Mesothelial cell of epicardium (in vitro differentiated cells): ENCODE data around the gene ZNF593. TPM values are rescaled to one million over a fixed set of nuclear protein-coding genes. Genes with fewer than 3 reads are reported as not detected.

Source experiments
- DNase-seq, 2 experiments: peaks; one replicate each; pipeline ENCODE4 v3.0.0; 2021; ENCODE audit warnings: low spot score in 2 of 2; ENCODE audit not compliant: unreplicated experiment in 2 of 2
- H3K27ac Mint-ChIP-seq: 2 replicates; pipeline ENCODE4 v1.8.0; 2021; ENCODE audit warnings: mixed read lengths
- H3K27me3 Mint-ChIP-seq: 2 replicates; pipeline ENCODE4 v1.8.0; 2021; ENCODE audit warnings: low read depth, mixed read lengths
- H3K36me3 Mint-ChIP-seq: 2 replicates; pipeline ENCODE4 v1.8.0; 2021; ENCODE audit warnings: mixed read lengths
- H3K4me1 Mint-ChIP-seq: 2 replicates; pipeline ENCODE4 v1.8.0; 2021; ENCODE audit warnings: mixed read lengths
- H3K4me3 Mint-ChIP-seq: 2 replicates; pipeline ENCODE4 v1.8.0; 2021; ENCODE audit warnings: mild to moderate bottlenecking, moderate library complexity, mixed read lengths
- H3K9me3 Mint-ChIP-seq: 2 replicates; pipeline ENCODE4 v1.8.0; 2021; ENCODE audit warnings: mixed read lengths
- total RNA-seq: library from RNA; stranded (reverse); gene quantifications from 3 replicates; pipeline ENCODE4 v1.2.1, GENCODE V29; 2021
- TF ChIP-seq, protein P1 (sequence below): fragments of 200-600 bp; sonication (generic); IDR thresholded peaks from one replicate; pipeline ENCODE4 v1.5.0; 2021; ENCODE audit warnings: antibody characterized with exemption; ENCODE audit not compliant: unreplicated experiment

The ZNF593 gene
- total RNA-seq, 1 donor from 2014 or later: 28.7 TPM

DNA sequence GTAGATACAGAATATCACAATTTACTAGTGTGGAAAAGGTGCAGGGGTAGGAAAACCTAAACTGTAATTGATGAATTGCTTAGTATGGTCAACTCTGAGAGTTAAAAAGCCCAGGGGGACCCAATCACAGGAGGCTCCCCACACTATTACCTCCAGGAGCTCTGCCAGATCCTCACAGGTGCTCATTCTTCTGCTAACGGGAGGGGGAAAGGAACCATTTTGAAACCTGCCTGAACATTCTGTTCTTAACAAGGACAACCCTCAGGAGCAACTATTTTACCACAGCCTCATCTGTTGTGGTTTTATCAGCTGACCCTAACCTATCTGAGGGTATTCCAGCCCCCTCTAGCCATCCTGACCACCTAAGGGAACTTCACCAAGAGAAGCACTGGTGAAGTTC, 39.0 kb upstream of the ZNF593 start:
- H3K9me3 Mint-ChIP-seq: peaks cover 13% of the 10 kb centered on the region
- H3K27ac Mint-ChIP-seq: no peak overlapping the region
- no peak for DNase-seq
- H3K4me1 Mint-ChIP-seq: peaks cover 21% of the 10 kb centered on the region
- TF ChIP-seq, protein P1, sequence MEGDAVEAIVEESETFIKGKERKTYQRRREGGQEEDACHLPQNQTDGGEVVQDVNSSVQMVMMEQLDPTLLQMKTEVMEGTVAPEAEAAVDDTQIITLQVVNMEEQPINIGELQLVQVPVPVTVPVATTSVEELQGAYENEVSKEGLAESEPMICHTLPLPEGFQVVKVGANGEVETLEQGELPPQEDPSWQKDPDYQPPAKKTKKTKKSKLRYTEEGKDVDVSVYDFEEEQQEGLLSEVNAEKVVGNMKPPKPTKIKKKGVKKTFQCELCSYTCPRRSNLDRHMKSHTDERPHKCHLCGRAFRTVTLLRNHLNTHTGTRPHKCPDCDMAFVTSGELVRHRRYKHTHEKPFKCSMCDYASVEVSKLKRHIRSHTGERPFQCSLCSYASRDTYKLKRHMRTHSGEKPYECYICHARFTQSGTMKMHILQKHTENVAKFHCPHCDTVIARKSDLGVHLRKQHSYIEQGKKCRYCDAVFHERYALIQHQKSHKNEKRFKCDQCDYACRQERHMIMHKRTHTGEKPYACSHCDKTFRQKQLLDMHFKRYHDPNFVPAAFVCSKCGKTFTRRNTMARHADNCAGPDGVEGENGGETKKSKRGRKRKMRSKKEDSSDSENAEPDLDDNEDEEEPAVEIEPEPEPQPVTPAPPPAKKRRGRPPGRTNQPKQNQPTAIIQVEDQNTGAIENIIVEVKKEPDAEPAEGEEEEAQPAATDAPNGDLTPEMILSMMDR: no peak
- H3K4me3 Mint-ChIP-seq: no peak overlapping the region
- peaks cover 2% of the 10 kb centered on the region for H3K36me3 Mint-ChIP-seq
- no peaks in the 10 kb centered on the region for H3K27me3 Mint-ChIP-seq

DNA sequence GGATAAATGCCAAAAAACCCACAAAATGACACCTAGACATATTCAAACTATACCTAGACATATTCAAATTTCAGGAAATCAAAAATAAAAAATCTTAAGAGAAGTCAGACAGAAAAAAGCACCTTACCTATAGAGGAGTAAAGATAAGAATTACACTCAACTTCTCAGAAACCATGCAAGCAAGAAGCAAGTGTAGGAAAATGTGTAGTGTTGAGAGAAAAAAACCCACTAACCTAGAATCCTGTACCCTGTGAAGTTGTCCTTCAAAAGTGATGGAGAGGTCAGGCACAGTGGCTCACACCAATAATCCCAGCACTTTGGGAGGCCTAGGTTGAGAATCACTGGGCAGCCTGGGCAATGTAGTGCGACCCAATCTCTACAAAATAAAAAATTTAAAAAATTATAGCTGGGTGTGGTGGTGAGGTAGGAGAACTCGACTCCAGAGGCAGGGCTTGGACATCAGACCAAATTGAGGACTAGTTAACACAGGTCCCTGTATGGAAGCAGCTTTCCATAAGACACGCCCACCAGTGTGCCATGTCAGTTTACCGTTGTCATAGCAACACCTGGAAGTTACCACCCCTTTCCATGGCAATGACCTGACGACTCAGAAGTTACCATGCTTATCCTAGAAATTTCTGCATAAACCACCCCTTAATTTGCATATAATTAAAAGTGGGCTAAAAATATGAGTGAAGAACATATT, 37.4 kb upstream of the ZNF593 start:
- peaks cover 2% of the 10 kb centered on the region for H3K36me3 Mint-ChIP-seq
- H3K4me3 Mint-ChIP-seq: no peak overlapping the region
- no peak overlapping the region for H3K27ac Mint-ChIP-seq
- TF ChIP-seq, protein P1: no peak
- no peaks in the 10 kb centered on the region for H3K27me3 Mint-ChIP-seq
- DNase-seq: no peak
- peaks cover 13% of the 10 kb centered on the region for H3K9me3 Mint-ChIP-seq
- H3K4me1 Mint-ChIP-seq: peaks cover 12% of the 10 kb centered on the region

DNA sequence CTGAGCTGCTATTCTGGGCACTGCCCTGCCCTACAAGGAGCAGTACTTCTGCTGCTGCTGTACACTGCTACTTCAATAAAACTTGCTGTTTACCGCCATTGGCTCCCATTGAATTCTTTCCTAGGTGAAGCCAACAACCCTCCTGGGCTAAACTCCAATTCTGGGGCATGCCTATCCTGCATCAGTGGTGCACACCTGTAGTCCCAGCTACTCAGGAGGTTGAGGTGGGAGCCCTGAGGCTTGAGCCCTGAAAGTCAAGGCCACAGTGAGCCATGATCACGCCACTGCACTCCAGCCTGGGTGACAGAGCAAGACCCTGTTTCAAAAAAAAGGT, 36.9 kb upstream of the ZNF593 start:
- DNase-seq: no peak
- Mint-ChIP-seq H3K36me3 (peaks cover 2% of the 10 kb centered on the region), H3K27ac (no peak overlapping the region), H3K27me3 (no peaks in the 10 kb centered on the region), H3K4me1 (peaks cover 7% of the 10 kb centered on the region), H3K4me3 (no peak overlapping the region), H3K9me3 (peaks cover 13% of the 10 kb centered on the region)
- TF ChIP-seq, protein P1: no peak

DNA sequence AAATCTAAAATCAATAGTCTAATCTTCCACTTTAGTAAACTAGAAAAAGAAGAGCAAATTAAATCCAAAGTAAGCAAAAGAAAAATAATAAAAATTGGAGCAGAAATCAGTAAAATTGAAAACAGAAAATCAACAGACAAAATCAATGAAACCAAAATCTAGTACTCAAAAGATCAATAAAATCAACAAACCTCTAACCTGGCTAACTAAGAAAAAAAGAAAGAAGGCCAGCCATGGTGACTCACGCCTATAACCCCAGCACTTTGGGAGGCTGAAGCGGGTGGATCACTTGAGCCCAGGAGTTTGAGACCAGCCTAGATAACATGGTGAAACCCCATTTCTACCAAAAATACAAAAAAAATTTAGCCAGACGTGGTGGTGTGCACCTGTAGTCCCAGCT, 35.2 kb upstream of the ZNF593 start:
- Mint-ChIP-seq H3K9me3 (peaks cover 13% of the 10 kb centered on the region), H3K4me1 (no peaks in the 10 kb centered on the region), H3K36me3 (peaks cover 2% of the 10 kb centered on the region), H3K27ac (no peak overlapping the region), H3K4me3 (no peak overlapping the region), H3K27me3 (no peaks in the 10 kb centered on the region)
- no peak for DNase-seq
- TF ChIP-seq, protein P1: no peak

DNA sequence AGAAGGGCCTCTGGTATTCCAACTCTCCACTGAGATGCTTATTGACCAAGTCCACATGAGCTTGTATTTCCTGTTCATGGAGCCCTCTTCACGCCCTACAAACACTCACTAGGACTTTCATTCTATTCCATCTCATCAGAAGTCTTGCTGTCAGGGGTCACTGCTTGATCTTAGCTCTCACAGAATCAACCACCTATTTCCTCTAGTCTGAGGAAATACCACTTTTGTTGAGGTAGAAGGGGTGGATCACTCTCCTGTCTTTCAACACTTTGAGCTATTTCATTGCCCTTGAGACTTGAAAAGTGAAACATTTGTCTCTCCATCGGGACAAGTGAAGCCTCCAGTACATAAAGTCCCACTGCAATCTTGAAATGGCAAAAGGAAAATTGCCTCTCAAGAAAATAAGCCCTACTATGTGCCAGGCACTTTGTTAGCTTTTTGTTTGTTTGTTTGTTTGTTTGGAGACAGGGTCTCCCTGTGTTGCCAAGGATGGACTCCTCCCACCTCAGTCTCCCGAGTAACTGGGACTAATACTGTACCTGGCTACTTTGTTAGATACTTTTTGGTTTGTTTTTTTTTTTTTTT, 30.6 kb upstream of the ZNF593 start:
- peaks cover 2% of the 10 kb centered on the region for H3K36me3 Mint-ChIP-seq

More for the DNA sequence above, 30.6 kb upstream of the ZNF593 start:
- H3K27ac Mint-ChIP-seq: no peak overlapping the region
- H3K4me1 Mint-ChIP-seq: no peaks in the 10 kb centered on the region
- no peak overlapping the region for H3K4me3 Mint-ChIP-seq
- peaks cover 11% of the 10 kb centered on the region for H3K9me3 Mint-ChIP-seq
- no peak for DNase-seq
- TF ChIP-seq, protein P1: no peak
- H3K27me3 Mint-ChIP-seq: peaks cover 1% of the 10 kb centered on the region
